Measurements from ENCODE around the gene ADAMTS17.

Gene ADAMTS17, protein sequence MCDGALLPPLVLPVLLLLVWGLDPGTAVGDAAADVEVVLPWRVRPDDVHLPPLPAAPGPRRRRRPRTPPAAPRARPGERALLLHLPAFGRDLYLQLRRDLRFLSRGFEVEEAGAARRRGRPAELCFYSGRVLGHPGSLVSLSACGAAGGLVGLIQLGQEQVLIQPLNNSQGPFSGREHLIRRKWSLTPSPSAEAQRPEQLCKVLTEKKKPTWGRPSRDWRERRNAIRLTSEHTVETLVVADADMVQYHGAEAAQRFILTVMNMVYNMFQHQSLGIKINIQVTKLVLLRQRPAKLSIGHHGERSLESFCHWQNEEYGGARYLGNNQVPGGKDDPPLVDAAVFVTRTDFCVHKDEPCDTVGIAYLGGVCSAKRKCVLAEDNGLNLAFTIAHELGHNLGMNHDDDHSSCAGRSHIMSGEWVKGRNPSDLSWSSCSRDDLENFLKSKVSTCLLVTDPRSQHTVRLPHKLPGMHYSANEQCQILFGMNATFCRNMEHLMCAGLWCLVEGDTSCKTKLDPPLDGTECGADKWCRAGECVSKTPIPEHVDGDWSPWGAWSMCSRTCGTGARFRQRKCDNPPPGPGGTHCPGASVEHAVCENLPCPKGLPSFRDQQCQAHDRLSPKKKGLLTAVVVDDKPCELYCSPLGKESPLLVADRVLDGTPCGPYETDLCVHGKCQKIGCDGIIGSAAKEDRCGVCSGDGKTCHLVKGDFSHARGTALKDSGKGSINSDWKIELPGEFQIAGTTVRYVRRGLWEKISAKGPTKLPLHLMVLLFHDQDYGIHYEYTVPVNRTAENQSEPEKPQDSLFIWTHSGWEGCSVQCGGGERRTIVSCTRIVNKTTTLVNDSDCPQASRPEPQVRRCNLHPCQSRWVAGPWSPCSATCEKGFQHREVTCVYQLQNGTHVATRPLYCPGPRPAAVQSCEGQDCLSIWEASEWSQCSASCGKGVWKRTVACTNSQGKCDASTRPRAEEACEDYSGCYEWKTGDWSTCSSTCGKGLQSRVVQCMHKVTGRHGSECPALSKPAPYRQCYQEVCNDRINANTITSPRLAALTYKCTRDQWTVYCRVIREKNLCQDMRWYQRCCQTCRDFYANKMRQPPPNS

DNA sequence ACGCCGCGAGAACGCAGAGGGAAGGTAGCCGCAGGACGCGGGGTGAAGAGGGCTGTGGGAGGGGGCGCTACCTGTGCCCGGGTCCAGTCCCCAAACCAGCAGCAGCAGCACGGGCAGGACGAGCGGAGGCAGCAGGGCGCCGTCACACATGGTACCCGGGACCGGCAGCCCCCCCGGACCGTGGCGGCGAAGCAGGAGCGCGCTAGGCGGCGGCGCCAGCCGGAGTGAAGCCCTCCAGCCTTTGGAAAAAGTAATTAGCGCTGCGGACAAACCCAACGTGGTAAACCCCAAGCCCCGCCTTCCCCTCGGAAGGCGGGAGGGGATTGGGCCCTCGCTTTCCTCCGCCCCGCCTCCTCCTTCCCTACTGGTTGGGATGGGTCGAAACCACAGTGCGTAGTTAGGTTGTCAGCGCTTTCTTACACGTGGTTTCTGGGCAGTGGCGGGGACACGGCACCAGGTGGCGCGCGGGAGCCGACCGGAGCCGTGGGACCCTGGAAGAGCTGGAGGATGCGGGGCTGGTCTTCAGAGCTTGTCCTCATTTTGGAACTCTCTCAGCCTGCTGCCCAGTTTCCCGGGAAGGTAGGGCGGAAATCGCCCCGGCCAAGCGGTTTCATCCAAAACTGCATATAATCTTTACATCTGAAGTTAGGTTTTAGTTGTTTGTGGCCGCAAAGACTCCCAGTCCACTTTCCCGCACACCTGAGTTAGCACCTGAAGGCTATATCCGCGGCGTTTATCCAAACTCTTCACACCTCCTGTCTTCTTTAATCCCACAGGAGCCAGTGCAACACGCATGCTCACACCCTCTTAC, at the start of gene ADAMTS17:
TSS of gene ADAMTS17 (minus strand) at position 226 of the 811 bp plus-strand sequence. CDS start at position 150, 76 bp downstream.
- TF ChIP-seq, protein P1, sequence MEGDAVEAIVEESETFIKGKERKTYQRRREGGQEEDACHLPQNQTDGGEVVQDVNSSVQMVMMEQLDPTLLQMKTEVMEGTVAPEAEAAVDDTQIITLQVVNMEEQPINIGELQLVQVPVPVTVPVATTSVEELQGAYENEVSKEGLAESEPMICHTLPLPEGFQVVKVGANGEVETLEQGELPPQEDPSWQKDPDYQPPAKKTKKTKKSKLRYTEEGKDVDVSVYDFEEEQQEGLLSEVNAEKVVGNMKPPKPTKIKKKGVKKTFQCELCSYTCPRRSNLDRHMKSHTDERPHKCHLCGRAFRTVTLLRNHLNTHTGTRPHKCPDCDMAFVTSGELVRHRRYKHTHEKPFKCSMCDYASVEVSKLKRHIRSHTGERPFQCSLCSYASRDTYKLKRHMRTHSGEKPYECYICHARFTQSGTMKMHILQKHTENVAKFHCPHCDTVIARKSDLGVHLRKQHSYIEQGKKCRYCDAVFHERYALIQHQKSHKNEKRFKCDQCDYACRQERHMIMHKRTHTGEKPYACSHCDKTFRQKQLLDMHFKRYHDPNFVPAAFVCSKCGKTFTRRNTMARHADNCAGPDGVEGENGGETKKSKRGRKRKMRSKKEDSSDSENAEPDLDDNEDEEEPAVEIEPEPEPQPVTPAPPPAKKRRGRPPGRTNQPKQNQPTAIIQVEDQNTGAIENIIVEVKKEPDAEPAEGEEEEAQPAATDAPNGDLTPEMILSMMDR (IDR thresholded peaks at IDR 0.05; ENCODE audit: low read length, missing control alignments): peak; percentile 77
- H3K4me3 ChIP-seq (replicated peaks; ENCODE audit: low read depth, low read length): peak within 1 kb of the TSS; percentile 60
- DNase-seq (ENCODE audit: low read depth): peak; percentile 95

DNA sequence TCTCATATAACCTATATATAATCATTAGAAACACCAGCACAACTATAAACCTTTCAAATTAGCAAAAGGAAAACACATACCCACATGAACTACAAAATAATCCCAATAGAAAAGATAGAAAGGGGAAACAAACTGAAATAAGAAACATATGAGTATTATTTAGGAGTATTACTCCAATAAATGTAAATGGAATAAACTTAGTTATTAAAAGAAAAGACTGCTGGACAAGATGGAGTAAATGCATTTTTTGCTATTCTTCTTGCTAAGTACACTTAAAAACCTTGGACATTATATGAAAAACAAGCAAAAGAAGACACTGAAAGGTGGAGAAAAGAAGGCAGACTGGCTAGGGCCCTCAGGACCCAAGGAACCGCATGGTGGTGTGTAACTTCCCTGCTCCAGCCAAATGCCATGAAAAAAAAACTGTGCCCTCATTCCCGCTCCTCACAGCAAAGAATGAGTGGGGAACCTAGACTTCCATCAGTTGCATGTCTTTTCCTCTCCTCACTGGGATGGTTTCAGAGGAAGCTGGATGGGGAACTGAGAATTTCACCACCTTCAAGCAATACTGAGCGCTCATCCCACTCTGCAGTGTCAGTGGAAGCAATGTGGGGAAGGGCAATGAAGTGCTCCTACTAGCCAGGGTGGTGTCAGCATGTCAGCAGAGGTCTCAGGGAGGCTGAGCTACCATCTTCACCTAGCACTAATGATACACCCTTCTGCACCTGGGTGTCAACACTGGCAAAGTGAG, 43.7 kb upstream of the ADAMTS17 start:
- TF ChIP-seq, protein P1 (IDR thresholded peaks at IDR 0.05; ENCODE audit: low read length, missing control alignments): no peak
- no peak overlapping the region for H3K4me3 ChIP-seq (replicated peaks; ENCODE audit: low read depth, low read length)
- no peak for DNase-seq (ENCODE audit: low read depth)

DNA sequence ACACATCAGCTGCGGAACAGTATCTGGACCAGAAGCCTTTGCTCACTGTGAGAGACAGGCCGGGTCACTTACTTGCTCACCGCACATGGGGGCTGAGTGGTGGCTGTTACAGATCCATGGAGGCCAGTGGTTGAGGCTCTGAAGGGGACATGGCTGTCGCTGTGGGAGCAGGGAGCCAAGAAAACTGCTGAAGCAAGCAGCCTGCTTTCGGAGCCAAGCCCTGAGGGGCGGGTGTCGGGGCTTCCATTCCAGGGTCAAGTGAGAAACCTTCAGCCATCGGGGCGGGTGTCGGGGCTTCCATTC, 42.3 kb upstream of the ADAMTS17 start:
- DNase-seq (ENCODE audit: low read depth): no peak
- H3K4me3 ChIP-seq (replicated peaks; ENCODE audit: low read depth, low read length): no peak overlapping the region
- TF ChIP-seq, protein P1 (IDR thresholded peaks at IDR 0.05; ENCODE audit: low read length, missing control alignments): no peak

DNA sequence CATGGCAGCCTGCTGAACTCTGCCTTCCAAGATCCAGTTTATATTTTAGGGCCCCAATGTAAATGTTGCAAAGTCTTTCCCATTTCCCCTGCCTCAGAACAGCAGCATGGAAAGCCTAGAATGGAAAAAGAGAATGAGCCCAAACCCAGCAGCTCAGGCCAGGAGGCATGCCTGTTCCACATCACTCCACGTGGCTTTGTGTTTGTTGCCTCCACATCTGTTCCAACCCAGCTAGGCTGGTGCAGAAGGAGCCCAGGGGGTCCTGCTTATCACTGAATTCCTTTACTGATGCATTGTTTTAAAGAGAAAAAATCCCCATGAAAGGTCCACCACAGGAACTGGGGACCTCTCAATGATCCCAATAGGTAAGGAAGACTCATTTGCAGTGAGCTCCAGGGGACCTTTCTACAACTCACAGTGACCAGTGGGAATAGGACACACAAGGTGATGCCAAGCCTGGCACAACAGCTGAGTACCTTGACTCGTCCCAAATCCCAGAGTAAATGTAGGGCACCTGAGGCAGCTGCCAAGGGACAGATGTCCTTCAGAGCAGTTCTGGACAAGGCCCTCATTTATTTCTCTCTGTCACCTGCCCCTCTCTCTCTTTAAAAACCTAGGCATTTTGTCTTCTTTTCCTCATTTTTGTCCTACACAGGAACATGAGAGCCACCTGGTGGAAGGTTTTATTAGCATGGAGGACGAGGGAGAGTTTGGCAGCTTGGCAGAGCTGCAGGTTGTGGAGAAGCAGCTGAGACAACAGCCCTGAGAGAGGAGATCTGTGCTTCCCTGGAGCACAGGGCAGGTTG, 41.7 kb upstream of the ADAMTS17 start:
- TF ChIP-seq, protein P1 (IDR thresholded peaks at IDR 0.05; ENCODE audit: low read length, missing control alignments): peak; percentile 54
- no peak overlapping the region for H3K4me3 ChIP-seq (replicated peaks; ENCODE audit: low read depth, low read length)
- peak; percentile 59 for DNase-seq (ENCODE audit: low read depth)

DNA sequence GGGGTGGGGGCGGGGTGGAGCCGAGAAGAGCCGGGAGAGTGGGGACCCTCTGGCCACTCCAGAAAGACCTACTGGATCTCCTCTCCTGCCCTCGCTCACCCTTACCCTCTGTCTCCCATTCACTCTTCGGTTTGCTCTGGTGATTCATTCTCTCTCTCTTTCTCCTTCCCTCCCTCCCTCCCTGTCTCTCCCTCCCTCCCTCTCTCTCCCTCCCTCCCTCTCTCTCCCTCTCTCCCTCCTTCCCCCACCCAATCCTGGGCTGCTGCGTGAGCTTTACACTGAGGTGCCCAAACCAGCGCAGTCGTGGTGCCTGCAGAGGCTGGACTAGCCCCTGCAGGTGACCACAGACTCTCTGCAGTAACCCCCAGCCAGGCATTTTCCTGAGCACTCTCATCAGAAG, 32.2 kb upstream of the ADAMTS17 start:
- TF ChIP-seq, protein P1 (IDR thresholded peaks at IDR 0.05; ENCODE audit: low read length, missing control alignments): no peak
- H3K4me3 ChIP-seq (replicated peaks; ENCODE audit: low read depth, low read length): no peak overlapping the region

More for the DNA sequence above, 32.2 kb upstream of the ADAMTS17 start:
- DNase-seq (ENCODE audit: low read depth): no peak
